Smooth muscle cell of the coronary artery (primary cell): Measurements from ENCODE around the gene BTAF1. TPM values are rescaled to one million over a fixed set of nuclear protein-coding genes. Genes with fewer than 3 reads are reported as not detected.

Experiments used
- total RNA-seq: library from RNA; depleted of rRNA; stranded (reverse); fragments of >200 nt; gene quantifications from 2 replicates; pipeline ENCODE4 v1.2.3, GENCODE V29; 2014; ENCODE audit warnings: low replicate concordance

The BTAF1 gene
- 36.5 and 39.2 TPM in 2 replicates for total RNA-seq

GRCh38 chr10:91923371-91924211 is at the start of gene BTAF1:
TSS of gene BTAF1 (plus strand) at chr10:91923770. CDS start at chr10:91924077, 307 bp downstream.

DNA sequence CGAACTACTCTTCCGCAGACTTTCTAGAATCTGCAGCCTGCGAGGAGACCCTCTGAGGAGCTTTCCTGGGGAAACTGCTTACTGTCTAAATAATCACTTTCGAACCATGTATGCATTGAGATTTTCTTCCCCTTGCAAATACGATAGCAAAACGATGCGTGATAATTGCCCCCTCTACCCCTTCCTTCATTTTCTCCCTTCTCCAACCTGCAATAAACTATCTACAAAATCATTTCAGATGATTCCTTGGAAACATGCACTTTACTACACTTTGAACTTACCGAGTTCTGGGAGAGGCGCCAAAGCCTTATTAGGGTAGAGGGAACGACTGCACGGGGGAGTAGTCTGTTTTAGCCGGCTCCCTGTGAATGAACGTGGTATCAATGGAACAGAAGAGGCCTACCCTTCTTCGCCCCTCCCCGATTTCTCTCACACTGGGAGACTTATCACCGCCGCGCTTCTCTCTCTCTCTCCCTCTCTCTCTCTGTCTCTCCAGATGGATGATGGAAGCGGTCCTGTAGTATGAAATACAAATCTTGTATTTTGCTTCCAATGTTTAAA is 14.4 kb upstream of the BTAF1 start, which contains the start of gene FGFBP3:
Gene FGFBP3 (minus strand): TSS at position 370 of the 561 bp plus-strand sequence. CDS start 517 bp downstream, outside the sequence.

Other genes starting within 250 kb of the BTAF1 start
- gene TNKS2, start 125.3 kb upstream of the BTAF1 start, total RNA-seq, result 34.0 and 48.8 TPM in 2 replicates
- 0.23 TPM in 2 replicates for gene FGFBP3, start 14.3 kb upstream of the BTAF1 start, total RNA-seq